Measurements from ENCODE around the gene DECR2. TPM values are rescaled to one million over a fixed set of nuclear protein-coding genes. Genes with fewer than 3 reads are reported as not detected.
"Not testable (repeated sequence)": the region's sequence is repeated elsewhere in the genome, so short reads cannot be mapped to it uniquely, and the experiment has no call there.

The DECR2 gene
- total and polyA plus RNA-seq, 2 experiments from 2014 or later: 54.5 to 80.5 TPM

- 96% methylated on average over 43 of the region's 44 CpGs for WGBS (ENCODE audit: low lambda C conversion rate, missing lambda C conversion rate)
- Histone ChIP-seq H2AFZ (no peak overlapping the region), H3K79me2 (peaks cover 25% of the 10 kb centered on the region), H3K9me2 (replicated peaks; ENCODE audit: insufficient read depth) (no peaks in the 10 kb centered on the region), H3K36me3 (replicated peaks; ENCODE audit: insufficient read depth, low read depth) (no peaks in the 10 kb centered on the region), H3K4me1 (ENCODE audit: insufficient read depth) (peaks cover 12% of the 10 kb centered on the region), H3K4me3 (no peak overlapping the region), H3K9me3 (ENCODE audit: low read depth) (no peaks in the 10 kb centered on the region), H3K27me3 (no peaks in the 10 kb centered on the region), H3K4me2 (no peak overlapping the region), H4K20me1 (ENCODE audit: insufficient read depth, poor library complexity, severe bottlenecking) (peaks cover 7% of the 10 kb centered on the region), H3K27ac (no peak overlapping the region)
- DNase-seq (ENCODE audit: low spot score): no peak
- TF ChIP-seq EZH2phosphoT487 (IDR thresholded peaks at IDR 0.05; ENCODE audit: low read depth, severe bottlenecking, unreplicated experiment): no peak
- TF ChIP-seq EZH2 (IDR thresholded peaks at IDR 0.05; ENCODE audit: borderline replicate concordance): no peak
- no peak for TF ChIP-seq CTCF (IDR thresholded peaks at IDR 0.05; ENCODE audit: poor library complexity)
Measured at GRCh38 chr16:375927-376816, 25.5 kb upstream of the DECR2 start.

GRCh38 chr16:376817-377418 is 24.8 kb upstream of the DECR2 start:
- peaks cover 8% of the 10 kb centered on the region for H4K20me1 ChIP-seq (ENCODE audit: insufficient read depth, poor library complexity, severe bottlenecking)
- no peaks in the 10 kb centered on the region for H3K27me3 ChIP-seq
- H3K9me3 ChIP-seq (ENCODE audit: low read depth): no peaks in the 10 kb centered on the region
- H3K27ac ChIP-seq: no peak overlapping the region
- no peak overlapping the region for H3K4me2 ChIP-seq
- no peaks in the 10 kb centered on the region for H3K36me3 ChIP-seq (replicated peaks; ENCODE audit: insufficient read depth, low read depth)
- H3K9me2 ChIP-seq (replicated peaks; ENCODE audit: insufficient read depth): no peaks in the 10 kb centered on the region
- H3K79me2 ChIP-seq: peaks cover 27% of the 10 kb centered on the region
- H2AFZ ChIP-seq: no peak overlapping the region
- H3K4me1 ChIP-seq (ENCODE audit: insufficient read depth): peaks cover 12% of the 10 kb centered on the region
- DNase-seq (ENCODE audit: low spot score): no peak
- TF ChIP-seq EZH2 (IDR thresholded peaks at IDR 0.05; ENCODE audit: borderline replicate concordance) (no peak), EZH2phosphoT487 (IDR thresholded peaks at IDR 0.05; ENCODE audit: low read depth, severe bottlenecking, unreplicated experiment) (no peak), CTCF (IDR thresholded peaks at IDR 0.05; ENCODE audit: poor library complexity) (no peak)
- no peak overlapping the region for H3K4me3 ChIP-seq
- 94% methylated on average over 22 of the region's 26 CpGs for WGBS (ENCODE audit: low lambda C conversion rate, missing lambda C conversion rate)

GRCh38 chr16:377419-377951 is 24.2 kb upstream of the DECR2 start:
- peaks cover 8% of the 10 kb centered on the region for H4K20me1 ChIP-seq (ENCODE audit: insufficient read depth, poor library complexity, severe bottlenecking)
- no peaks in the 10 kb centered on the region for H3K27me3 ChIP-seq
- no peaks in the 10 kb centered on the region for H3K9me2 ChIP-seq (replicated peaks; ENCODE audit: insufficient read depth)
- no peaks in the 10 kb centered on the region for H3K36me3 ChIP-seq (replicated peaks; ENCODE audit: insufficient read depth, low read depth)
- no peak overlapping the region for H3K4me3 ChIP-seq
- peaks cover 29% of the 10 kb centered on the region for H3K79me2 ChIP-seq
- no peak overlapping the region for H2AFZ ChIP-seq
- no peak for TF ChIP-seq EZH2 (IDR thresholded peaks at IDR 0.05; ENCODE audit: borderline replicate concordance)
- no peak for TF ChIP-seq CTCF (IDR thresholded peaks at IDR 0.05; ENCODE audit: poor library complexity)
- TF ChIP-seq EZH2phosphoT487 (IDR thresholded peaks at IDR 0.05; ENCODE audit: low read depth, severe bottlenecking, unreplicated experiment): no peak
- peaks cover 12% of the 10 kb centered on the region for H3K4me1 ChIP-seq (ENCODE audit: insufficient read depth)
- H3K27ac ChIP-seq: no peak overlapping the region
- no peak overlapping the region for H3K4me2 ChIP-seq
- no peaks in the 10 kb centered on the region for H3K9me3 ChIP-seq (ENCODE audit: low read depth)
- 90% methylated on average over 14 of the region's 42 CpGs for WGBS (ENCODE audit: low lambda C conversion rate, missing lambda C conversion rate)
- no peak for DNase-seq (ENCODE audit: low spot score)

GRCh38 chr16:378113-378820 is 23.4 kb upstream of the DECR2 start:
- WGBS (ENCODE audit: low lambda C conversion rate, missing lambda C conversion rate): 92% methylated on average over 4 of the region's 36 CpGs
- peak overlapping the region; percentile 37 for H3K27ac ChIP-seq
- H3K9me3 ChIP-seq (ENCODE audit: low read depth); H3K9me2 ChIP-seq (replicated peaks; ENCODE audit: insufficient read depth); H3K36me3 ChIP-seq (replicated peaks; ENCODE audit: insufficient read depth, low read depth); H3K4me3 ChIP-seq; H2AFZ ChIP-seq; DNase-seq (ENCODE audit: low spot score); H4K20me1 ChIP-seq (ENCODE audit: insufficient read depth, poor library complexity, severe bottlenecking); H3K27me3 ChIP-seq: not testable (repeated sequence)
- peaks cover 20% of the 10 kb centered on the region for H3K4me1 ChIP-seq (ENCODE audit: insufficient read depth)
- peaks cover 29% of the 10 kb centered on the region for H3K79me2 ChIP-seq
- peak overlapping the region; percentile 97 for H3K4me2 ChIP-seq
